Motor neuron (in vitro differentiated cells): ENCODE data around the gene NUCB1. TPM values are rescaled to one million over a fixed set of nuclear protein-coding genes. Genes with fewer than 3 reads are reported as not detected.
A peak's percentile ranks its signal among the peaks of the same experiment; 100 is the strongest.
"Not testable (repeated sequence)": the region's sequence is repeated elsewhere in the genome, so short reads cannot be mapped to it uniquely, and the experiment has no call there.

Experiments used
- ATAC-seq, 8 experiments: fragments of 200-7000 bp; cut with Tn5 transposase; replicated peaks in 6 of 8; 2 replicates each; pipeline ENCODE4 v1.8.0; 2021; ENCODE audit warnings: mild to moderate bottlenecking in 8 of 8, moderate library complexity in 8 of 8
- H3K27ac ChIP-seq, 2 donors: fragments of 250-450 bp; sonication (Bioruptor Pico); 2 replicates each; pipeline ENCODE4 v1.9.0; 2021; ENCODE audit warnings: antibody characterized with exemption in 2 of 2, mild to moderate bottlenecking in 2 of 2, moderate library complexity in 1 of 2
- H3K4me1 ChIP-seq, 2 donors: fragments of 250-450 bp; sonication (Bioruptor Pico); replicated peaks in 1 of 2; 2 replicates each; pipeline ENCODE4 v1.6.1; 2021; ENCODE audit warnings: antibody characterized with exemption in 2 of 2, mild to moderate bottlenecking in 2 of 2, moderate library complexity in 1 of 2
- H3K4me3 ChIP-seq, 5 donors: fragments of 250-450 bp; sonication (Bioruptor Pico); 2 replicates each; pipeline ENCODE4 v1.9.0; 2021; ENCODE audit warnings: antibody characterized with exemption in 5 of 5, mild to moderate bottlenecking in 5 of 5, moderate library complexity in 4 of 5
- WGBS, 10 experiments: fragments of 450-650 bp; shearing (Covaris generic); methylation state at CpG; one replicate each; pipeline ENCODE4 v1.0.0; 2022; 5-methylcytosine and 5-hydroxymethylcytosine counted together
- in situ Hi-C, 9 experiments: fragments of 400-800 bp; cut with MboI; loops; one replicate each; pipeline ENCODE4 v1.15.0; 2021; ENCODE audit warnings: low sequenced_read_pairs in 9 of 9, low pct_unique_long_range_greater_than_20kb in 2 of 9; ENCODE audit not compliant: unreplicated experiment in 9 of 9
- total RNA-seq, 8 experiments: library from RNA; unstranded; fragments of 300-600 nt; gene quantifications; 2 replicates each; pipeline versions ENCODE4 v1.2.3 to v1.2.4, GENCODE V29; 2022

Gene NUCB1
- total RNA-seq, 8 experiments from 2014 or later, result 60.2 to 309 (median 107) TPM

GRCh38 chr19:48900477-48901406 is 630 bp downstream of the NUCB1 start:
- in situ Hi-C loops, result no loop called here
- peak in 6 of 8 experiments; percentile 3 to 9 (median 6) for ATAC-seq
- peaks cover 5 to 8% of the 10 kb centered on the region in 2 donors for H3K4me1 ChIP-seq
- 3 to 41% (median 13%) methylated on average over 2 to 13 of the region's 24 CpGs; no CpG with 5 or more reads in 3 of the 10 experiments for WGBS, 10 experiments
- peak overlapping the region; percentile 62 to 86 (median 75) for H3K4me3 ChIP-seq
- peak overlapping the region; percentile 26 to 58 for H3K27ac ChIP-seq

- in situ Hi-C loops, H3K27ac ChIP-seq, H3K4me1 ChIP-seq, H3K4me3 ChIP-seq, ATAC-seq: not testable (repeated sequence)
- WGBS, 10 experiments, result 94 to 100% (median 100%) methylated on average over 1 to 7 of the region's 7 CpGs; no CpG with 5 or more reads in 3 of the 10 experiments
Observed at GRCh38 chr19:48902291-48902690, 2.2 kb downstream of the NUCB1 start.

GRCh38 chr19:48903788-48904187 is 3.7 kb downstream of the NUCB1 start:
- H3K4me3 ChIP-seq, in situ Hi-C loops, ATAC-seq, H3K27ac ChIP-seq, H3K4me1 ChIP-seq: not testable (repeated sequence)

GRCh38 chr19:48905664-48906063 is 5.6 kb downstream of the NUCB1 start:
- in situ Hi-C loops, result no loop called here
- whole genome bisulfite sequencing, 10 experiments, result 20 to 100% (median 95%) methylated on average over 1 to 9 of the region's 14 CpGs; no CpG with 5 or more reads in 6 of the 10 experiments

GRCh38 chr19:48906324-48906723 is 6.2 kb downstream of the NUCB1 start:
- WGBS, 10 experiments, result 70 to 100% (median 93%) methylated on average over 2 to 8 of the region's 10 CpGs; no CpG with 5 or more reads in 2 of the 10 experiments
- ATAC-seq, result no peak
- Histone ChIP-seq H3K4me1 (peaks cover under 1 to 1% of the 10 kb centered on the region in 2 donors), H3K4me3 (no peak overlapping the region), H3K27ac (no peak overlapping the region)
- in situ Hi-C loops, result no loop called here

More at GRCh38 chr19:48905664-48906063, 5.6 kb downstream of the NUCB1 start:
- H3K4me1 ChIP-seq, result peaks cover 5 to 8% of the 10 kb centered on the region in 2 donors
- no peak overlapping the region for H3K4me3 ChIP-seq
- no peak for ATAC-seq
- H3K27ac ChIP-seq, result no peak overlapping the region

GRCh38 chr19:48907671-48908070 is 7.6 kb downstream of the NUCB1 start:
- 10 to 94% (median 91%) methylated on average over 2 to 9 of the region's 14 CpGs; no CpG with 5 or more reads in 5 of the 10 experiments for WGBS, 10 experiments
- Histone ChIP-seq H3K4me3 (no peak overlapping the region), H3K4me1 (no peaks in the 10 kb centered on the region), H3K27ac (no peak overlapping the region)
- in situ Hi-C loops, result no loop called here
- peak in 4 of 8 experiments; percentile 12 to 47 (median 34) for ATAC-seq

GRCh38 chr19:48909424-48910077 is 9.4 kb downstream of the NUCB1 start:
- ATAC-seq, H3K27ac ChIP-seq, in situ Hi-C loops, H3K4me3 ChIP-seq, H3K4me1 ChIP-seq: not testable (repeated sequence)
- 82 to 100% (median 100%) methylated on average over 1 to 9 of the region's 11 CpGs; no CpG with 5 or more reads in 2 of the 10 experiments for WGBS, 10 experiments

- in situ Hi-C loops, result no loop called here
- no peaks in the 10 kb centered on the region for H3K4me1 ChIP-seq
- no peak overlapping the region for H3K27ac ChIP-seq
- H3K4me3 ChIP-seq, result no peak overlapping the region
- ATAC-seq, result no peak
- 33 to 93% (median 88%) methylated on average over 1 to 2 of the region's 2 CpGs; no CpG with 5 or more reads in 5 of the 10 experiments for WGBS, 10 experiments
Observed at GRCh38 chr19:48910803-48911202, 10.7 kb downstream of the NUCB1 start.

GRCh38 chr19:48913114-48913889 is 13.2 kb downstream of the NUCB1 start:
- no peak overlapping the region for H3K4me3 ChIP-seq
- in situ Hi-C loops, result no loop called here
- no peak overlapping the region for H3K27ac ChIP-seq
- no peaks in the 10 kb centered on the region for H3K4me1 ChIP-seq
- peak in 3 of 8 experiments; percentile 58 to 98 (median 84) for ATAC-seq
- WGBS, 10 experiments, result 0 to 100% (median 89%) methylated on average over 1 to 8 of the region's 9 CpGs; no CpG with 5 or more reads in 5 of the 10 experiments

GRCh38 chr19:48914181-48914580 is 14.1 kb downstream of the NUCB1 start:
- no peak overlapping the region for H3K27ac ChIP-seq
- no peaks in the 10 kb centered on the region for H3K4me1 ChIP-seq
- in situ Hi-C loops, result no loop called here
- ATAC-seq, result no peak
- WGBS, 10 experiments, result 90 to 100% (median 100%) methylated on average over 1 to 5 of the region's 8 CpGs; no CpG with 5 or more reads in 3 of the 10 experiments
- no peak overlapping the region for H3K4me3 ChIP-seq

GRCh38 chr19:48915757-48916156 is 15.6 kb downstream of the NUCB1 start:
- in situ Hi-C loops, result no loop called here
- Histone ChIP-seq H3K4me3 (no peak overlapping the region), H3K27ac (no peak overlapping the region), H3K4me1 (no peaks in the 10 kb centered on the region)
- no peak for ATAC-seq
- 60 to 95% (median 80%) methylated on average over 3 to 7 of the region's 8 CpGs; no CpG with 5 or more reads in 4 of the 10 experiments for WGBS, 10 experiments

GRCh38 chr19:48918071-48918470 is 18.0 kb downstream of the NUCB1 start:
- WGBS, 10 experiments, result 60 to 92% (median 87%) methylated on average over 1 to 4 of the region's 6 CpGs; no CpG with 5 or more reads in 5 of the 10 experiments
- Histone ChIP-seq H3K4me1 (no peaks in the 10 kb centered on the region), H3K27ac (no peak overlapping the region), H3K4me3 (no peak overlapping the region)
- in situ Hi-C loops, result no loop called here
- ATAC-seq, result peak in 1 of 8 experiments; percentile 2
